OCI-M2 (cell line): Measurements from ENCODE around the gene USP4.
"Not testable (repeated sequence)": the region's sequence is repeated elsewhere in the genome, so short reads cannot be mapped to it uniquely, and the experiment has no call there.

Experiments used
- DNase-seq: peaks from one replicate; lab custom pipeline; 2025; ENCODE audit not compliant: unreplicated experiment; lab: John Stamatoyannopoulos, UW

USP4 gene, protein sequence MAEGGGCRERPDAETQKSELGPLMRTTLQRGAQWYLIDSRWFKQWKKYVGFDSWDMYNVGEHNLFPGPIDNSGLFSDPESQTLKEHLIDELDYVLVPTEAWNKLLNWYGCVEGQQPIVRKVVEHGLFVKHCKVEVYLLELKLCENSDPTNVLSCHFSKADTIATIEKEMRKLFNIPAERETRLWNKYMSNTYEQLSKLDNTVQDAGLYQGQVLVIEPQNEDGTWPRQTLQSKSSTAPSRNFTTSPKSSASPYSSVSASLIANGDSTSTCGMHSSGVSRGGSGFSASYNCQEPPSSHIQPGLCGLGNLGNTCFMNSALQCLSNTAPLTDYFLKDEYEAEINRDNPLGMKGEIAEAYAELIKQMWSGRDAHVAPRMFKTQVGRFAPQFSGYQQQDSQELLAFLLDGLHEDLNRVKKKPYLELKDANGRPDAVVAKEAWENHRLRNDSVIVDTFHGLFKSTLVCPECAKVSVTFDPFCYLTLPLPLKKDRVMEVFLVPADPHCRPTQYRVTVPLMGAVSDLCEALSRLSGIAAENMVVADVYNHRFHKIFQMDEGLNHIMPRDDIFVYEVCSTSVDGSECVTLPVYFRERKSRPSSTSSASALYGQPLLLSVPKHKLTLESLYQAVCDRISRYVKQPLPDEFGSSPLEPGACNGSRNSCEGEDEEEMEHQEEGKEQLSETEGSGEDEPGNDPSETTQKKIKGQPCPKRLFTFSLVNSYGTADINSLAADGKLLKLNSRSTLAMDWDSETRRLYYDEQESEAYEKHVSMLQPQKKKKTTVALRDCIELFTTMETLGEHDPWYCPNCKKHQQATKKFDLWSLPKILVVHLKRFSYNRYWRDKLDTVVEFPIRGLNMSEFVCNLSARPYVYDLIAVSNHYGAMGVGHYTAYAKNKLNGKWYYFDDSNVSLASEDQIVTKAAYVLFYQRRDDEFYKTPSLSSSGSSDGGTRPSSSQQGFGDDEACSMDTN

DNA sequence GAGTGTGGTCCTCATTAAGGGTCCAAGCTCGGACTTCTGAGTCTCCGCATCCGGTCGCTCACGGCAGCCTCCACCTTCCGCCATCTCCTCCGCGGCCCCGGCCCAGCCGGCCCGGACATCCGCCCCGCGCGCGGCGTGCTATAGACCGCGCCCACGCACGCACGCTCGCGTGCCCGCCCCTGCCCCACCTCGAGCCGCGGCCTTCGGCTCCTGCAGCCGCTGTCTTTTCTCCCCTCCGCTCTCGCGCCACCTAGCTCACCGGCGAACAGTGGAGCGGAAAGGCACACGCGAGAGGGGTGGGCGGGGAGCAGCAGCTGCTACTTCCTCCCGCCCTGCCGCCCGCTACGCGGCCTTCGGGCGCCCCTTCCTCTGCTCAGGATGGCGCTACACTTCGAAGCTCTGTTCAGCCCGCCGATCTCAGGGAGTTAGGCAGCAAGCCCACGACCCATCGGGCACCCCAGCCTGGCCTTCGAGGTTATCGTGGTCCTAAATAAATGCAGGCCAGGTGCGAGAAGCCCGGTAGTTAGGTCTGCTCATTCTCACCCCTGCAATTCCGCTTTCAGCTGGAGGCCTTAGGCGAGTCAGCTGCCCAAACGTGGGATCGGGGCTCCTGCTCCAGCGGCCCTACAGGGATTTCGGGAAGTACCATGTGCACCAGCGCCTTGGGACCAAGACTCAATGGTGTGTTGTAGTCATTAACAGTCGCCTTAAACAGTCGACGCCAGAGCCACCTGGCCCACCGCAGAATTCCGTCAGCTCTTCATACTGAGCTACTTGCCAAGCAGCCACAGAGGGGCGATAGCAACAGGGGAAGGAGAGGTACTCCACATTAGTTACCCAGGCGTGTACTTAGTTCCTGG lies at the start of gene USP4:
Gene USP4, minus strand, starts transcription at position 113 of the 860 bp plus-strand sequence. Its CDS starts 29 bp downstream, at position 84.
- DNase-seq = peak; percentile 74

DNA sequence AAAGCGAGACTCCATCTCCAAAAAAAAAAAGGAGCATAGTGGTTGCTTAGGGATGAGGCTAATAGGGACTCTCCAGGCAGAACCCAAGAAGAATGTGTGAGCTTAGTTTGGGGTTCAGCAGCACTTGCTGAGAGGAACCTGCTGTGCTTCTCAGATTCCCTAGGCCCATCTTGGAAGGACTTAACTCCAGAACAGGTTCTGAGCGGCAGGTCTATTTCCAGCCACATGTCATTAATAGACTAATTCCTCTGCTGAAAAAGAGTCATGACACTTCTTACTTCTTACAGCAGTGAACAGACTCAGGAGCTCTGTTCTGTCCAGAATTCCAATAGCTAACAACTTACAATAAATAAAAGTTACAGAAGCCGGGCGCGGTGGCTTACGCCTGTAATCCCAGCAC lies 49.4 kb upstream of the USP4 start:
- DNase-seq = no peak

DNA sequence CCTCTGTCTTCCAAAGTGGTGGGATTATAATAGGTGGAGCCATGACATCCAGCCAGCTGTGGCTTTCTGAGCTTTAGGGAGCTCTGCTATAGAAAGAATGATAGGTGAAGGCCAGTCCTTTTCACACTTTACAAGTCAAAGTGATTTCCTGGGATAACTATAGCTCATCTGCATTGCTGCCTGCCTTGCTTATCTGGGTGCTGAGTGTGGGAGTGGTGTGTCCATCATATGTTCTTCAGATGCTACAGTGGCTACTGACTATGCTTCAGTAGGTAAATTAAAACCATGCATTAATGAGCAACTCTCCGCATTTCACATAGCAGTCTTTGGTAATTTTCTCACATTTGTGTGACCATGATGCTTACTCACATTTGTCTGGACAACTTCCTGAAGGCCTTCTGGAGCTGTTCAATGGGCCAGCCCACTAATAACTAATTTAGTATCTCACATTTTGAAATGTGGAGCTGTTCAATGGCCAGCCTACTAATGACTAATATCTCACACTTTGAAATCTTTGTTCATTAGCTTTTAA lies 48.5 kb upstream of the USP4 start:
- DNase-seq = no peak

DNA sequence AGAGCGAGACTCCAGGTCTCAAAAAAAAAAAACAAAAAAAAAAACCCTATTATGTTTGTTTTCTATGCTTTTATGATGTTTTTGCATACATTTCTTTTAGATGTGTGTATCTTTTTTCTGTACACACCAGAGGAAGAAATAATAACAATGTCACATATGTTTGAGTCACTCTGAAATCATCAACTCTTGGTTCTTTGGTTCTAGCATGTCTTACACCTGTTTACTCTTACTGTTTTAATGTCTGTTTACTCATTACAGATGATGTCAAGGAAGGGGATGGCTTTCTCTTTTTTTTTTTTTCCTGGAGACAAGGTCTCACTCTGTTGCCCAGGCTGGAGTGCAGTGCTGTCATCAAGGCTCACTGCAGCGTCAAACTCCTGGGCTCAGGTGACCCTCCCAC lies 47.9 kb upstream of the USP4 start:
- no peak for DNase-seq

DNA sequence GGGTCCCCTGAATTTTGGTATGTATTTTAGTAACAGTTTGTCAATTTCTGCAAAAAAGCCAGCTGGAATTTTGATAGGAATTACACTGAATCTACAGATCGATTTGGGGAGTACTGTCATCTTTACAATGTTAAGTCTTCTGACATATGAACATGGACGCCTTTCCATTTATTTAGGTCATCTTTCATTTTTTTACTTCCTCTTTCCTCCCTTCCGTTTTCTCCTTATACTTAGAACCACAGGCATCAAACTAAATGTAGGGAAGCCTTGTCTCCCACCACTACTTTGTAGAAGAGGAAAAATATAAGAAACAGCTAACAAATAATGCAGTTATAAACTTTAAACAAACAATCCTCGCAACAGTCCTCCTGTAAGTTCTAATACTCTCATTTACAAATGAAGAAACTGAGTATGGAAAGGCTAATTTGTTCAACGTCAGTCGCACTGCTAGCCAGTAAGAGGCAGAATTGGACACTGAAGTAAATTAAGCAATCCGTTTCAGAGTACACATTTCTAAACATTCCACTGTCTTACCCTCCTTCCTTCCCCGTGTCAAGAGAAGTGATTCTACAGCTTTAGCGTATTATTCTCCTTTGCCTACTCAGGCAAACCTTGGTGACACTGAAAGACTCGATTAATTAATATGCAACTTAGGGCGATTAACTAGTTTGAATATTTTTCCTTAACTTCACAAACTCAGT lies 46.4 kb upstream of the USP4 start:
- DNase-seq = no peak

DNA sequence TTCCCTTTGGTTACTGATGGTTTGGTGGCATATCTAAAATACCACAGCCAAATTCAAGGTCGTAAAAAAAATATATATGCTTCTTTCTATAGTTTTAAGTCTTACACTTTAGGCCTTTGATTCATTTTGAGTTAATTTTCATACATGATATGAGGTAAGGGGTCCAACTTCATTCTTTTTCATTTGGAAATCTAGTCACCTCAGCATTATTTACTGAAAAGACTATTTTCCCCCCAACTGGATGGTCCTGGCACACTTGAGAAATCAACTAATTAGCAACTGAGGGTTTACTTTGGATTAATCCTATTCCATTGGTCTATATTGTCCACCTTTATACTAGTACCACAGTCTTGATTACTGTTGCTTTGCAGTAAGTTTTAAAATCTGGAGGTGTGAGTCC lies 45.8 kb upstream of the USP4 start:
- DNase-seq = no peak

DNA sequence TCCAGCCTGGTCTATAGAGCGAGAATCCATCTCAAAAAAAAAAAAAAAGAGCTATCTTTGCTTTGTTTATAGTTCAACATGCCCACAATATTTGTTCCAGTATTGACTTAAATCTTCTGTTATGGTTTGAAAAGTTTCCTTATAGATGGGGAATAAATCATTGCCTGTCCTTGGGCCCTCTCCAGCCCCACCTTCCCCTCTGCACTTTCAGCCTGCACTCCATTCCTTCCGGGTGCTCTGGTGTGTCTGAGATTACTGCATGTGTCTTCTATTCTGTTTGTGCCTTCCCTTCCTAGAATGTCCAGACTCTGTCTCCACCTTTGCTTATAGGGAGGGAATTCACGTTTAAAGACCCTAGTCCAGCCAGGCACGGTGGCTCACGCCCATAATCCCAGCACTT lies 43.5 kb upstream of the USP4 start:
- DNase-seq = no peak

DNA sequence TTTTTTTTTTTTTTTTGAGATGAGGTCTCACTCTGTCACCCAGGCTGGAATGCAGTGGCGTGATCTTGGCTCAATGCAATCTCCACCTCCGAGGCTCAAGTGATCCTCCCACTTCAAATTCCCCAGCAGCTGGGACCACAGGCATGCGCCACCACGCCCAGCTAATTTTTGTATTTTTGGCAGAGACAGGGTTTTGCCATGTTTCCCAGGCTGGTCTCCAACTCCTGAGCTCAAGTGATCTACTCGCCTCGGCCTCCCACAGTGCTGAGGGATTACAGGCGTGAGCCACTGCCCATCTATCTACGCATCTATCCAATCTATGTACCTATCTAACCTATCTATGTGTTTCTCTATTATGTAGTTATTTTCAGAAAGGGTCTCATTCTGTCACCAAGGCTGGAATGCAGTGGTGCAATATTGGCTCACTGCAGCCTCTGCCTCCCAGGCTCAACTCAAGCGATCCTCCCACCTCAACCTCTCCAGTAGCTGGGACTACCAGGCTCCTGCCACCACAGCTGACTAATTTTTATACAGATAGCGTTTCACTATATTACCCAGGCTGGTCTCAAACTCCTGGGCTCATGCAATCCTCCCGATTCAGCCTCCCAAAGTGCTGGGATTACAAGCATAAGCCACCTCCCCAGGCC lies 38.5 kb upstream of the USP4 start:
- DNase-seq = no peak

DNA sequence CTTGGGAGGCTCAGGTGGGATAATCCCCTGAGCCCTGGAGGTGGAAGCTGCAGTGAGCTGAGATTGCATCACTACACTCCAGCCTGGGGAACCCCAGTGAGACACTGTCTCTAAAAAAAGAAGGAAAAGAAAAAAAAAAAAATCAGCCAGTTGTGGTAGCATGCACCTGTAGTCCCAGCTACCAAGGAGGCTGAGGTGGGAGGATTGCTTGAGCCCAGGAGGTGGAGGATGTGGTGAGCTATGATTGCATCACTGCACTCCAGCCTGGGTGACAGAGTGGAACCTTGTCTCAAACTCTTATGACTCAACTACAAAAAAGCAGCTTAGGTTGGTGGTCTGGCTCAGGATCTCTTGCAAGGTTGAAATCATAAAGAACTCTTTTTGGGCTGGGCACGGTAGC lies 37.6 kb upstream of the USP4 start:
- DNase-seq = no peak

DNA sequence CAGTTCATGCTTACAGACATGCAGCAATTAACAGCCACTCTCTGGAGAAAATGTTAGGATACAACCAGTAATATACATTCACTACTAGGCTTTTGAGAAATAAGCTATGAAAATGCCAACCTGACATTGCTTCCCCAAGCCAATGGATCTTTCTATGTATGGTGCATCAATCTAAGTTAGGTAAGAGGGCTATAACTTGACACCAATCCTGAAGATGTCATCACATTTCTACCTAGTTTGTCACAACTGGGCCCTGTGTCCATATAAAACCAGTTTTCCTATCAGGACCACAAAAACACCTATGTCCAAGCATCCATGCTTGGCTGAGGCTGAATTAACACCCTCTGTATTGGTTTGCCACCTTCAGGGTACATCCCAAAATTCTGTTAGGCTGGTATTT lies 32.1 kb upstream of the USP4 start:
- DNase-seq = no peak

DNA sequence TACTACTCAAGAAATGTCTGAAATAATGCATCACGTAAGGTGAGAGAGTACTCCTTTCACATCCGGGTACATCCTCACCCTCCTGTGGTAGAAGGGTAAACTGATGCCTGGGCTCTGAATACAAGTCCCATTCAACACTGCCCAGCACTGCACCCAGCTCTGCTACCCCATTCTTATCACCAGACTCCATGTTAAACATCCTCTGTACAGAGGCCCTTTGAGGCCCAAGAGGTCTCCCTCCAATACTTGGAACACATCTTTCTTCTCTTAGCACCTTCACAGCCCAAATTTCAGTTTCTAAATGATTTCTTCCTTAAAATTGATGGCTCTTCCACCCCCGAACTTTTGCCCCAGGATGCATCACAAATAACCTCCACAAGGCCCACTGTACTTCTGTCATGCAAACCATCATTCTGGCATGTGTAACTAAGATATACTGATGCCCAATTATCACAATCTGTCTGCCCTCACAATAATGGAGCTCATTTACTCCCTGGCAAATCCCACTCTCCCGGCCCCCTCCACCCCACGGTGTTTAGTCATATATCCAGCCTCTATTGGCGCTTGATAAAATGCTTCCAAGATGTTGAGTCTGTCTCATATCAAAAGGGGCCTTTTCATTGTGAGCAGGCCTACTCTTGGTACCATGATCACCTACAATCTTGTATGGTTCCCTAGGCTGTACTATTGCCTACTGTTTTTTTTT lies 30.9 kb upstream of the USP4 start:
- no peak for DNase-seq

DNA sequence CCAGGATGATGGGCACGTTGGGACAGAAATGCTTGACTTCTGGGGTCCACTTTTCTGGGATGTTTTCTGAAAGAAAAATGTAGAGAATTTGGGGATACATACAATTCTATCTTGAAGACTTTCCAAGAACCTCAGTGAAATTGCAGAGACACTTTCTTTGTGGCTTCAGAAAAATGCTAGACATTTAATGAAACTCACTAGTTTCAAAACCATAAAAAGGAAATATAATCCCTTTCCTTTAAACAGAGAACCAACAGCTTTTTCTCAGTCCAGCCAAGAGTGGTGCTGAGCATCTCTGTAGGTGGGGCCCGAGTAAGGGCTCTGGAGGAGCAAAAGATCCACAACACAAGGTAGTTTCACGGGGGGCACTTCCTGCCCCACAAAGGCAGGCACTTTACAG lies 22.7 kb upstream of the USP4 start:
- DNase-seq = no peak

DNA sequence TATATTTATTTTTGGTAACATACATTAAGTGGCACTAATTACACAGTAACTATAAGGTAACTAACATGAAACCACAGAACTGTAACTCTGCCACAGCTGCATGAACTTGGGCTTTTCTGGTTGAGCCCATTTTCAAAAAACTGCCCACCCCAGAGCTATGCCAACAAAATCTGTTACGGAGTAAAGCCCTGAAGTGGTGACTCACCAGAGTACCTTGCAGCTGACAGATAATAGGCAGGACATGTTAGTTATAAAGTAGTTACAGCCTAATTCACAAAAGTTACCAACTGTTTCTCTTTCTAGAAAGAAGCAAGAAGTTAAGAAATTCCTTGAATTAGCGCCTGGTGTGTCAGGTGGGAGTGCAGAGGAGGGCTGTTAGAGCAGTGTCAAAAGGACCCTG lies 19.8 kb upstream of the USP4 start:
- no peak for DNase-seq

DNA sequence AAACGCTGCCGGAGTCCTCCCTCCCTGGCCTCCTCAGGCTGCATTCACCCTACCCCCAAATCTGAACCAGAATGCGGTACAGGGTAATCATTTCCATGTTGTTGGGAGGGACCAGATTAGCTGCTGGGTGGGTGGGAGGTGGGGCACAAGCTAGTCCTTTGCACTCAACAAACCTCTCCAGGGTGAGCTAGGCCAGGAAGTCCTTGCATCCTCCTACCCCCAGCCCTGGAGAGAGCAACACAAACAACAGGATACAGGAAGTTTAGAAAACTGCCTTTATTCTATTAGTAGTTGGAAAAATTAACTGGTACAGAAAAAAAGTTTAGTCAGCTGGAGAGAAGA lies 19.0 kb upstream of the USP4 start:
- DNase-seq = no peak

DNA sequence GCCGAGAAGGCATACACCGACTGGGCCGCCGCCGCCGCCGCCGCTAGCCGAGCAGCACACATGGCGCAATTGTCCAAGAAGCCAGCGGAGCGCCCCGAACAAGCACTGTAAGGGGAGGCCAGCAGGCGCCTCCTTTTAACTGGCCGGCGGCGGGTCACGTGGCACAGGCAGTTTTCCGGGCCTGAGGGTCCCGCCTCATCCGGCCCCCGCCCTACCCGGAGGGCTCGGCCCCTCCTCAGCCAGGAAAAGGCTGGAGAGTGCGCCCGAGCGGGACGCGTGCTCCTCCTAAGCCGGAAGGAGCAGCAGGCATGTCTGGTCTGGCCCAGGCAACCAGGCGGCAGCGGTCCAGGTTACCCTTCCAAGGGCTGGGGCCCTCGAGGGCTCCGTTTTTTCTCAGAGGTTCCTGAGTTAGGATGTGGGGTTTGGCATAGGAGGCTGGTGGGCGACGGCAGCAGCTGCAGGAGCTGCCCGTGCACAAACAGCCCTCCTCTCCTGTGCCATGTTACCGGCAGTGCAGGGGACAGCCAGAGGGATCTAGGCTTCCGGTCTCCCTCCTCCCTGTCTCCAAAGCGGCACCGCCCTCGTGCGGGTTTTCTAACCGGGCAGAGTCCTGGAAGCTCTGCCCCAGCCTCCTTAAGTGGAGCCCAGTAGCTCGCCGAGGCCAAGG lies 18.5 kb upstream of the USP4 start, which contains the start of gene GPX1:
Gene GPX1, minus strand, starts transcription at position 137 of the 667 bp plus-strand sequence. Its CDS starts 75 bp downstream, at position 62.
- peak; percentile 88 for DNase-seq

DNA sequence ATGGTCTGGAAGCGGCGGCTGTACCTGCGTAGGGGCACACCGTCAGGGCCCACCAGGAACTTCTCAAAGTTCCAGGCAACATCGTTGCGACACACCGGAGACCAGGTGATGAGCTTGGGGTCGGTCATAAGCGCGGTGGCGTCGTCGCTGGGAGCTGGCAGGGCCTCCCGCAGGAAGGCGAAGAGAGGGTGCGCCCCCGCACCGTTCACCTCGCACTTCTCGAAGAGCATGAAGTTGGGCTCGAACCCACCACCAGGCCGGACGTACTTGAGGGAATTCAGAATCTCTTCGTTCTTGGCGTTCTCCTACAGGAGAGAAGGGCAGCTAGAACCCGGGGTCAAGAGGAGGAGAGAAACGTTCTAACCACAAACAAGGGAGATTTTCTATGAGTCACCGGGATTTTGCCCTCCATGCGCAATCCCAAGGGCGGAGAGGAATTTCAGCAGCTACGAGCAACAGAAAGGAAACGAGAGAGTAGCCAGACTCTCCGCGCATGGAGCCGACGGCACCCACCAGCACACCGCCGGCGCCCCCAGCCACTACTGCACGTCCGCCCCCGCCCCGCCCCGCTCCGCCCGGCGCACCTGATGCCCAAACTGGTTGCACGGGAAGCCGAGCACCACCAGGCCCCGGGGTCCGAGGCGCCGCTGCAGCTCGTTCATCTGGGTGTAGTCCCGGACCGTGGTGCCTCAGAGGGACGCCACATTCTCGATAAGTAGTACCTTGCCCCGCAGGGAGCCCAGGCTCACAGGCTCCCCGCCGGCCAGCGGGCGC lies 17.8 kb upstream of the USP4 start:
- DNase-seq = not testable (repeated sequence)

DNA sequence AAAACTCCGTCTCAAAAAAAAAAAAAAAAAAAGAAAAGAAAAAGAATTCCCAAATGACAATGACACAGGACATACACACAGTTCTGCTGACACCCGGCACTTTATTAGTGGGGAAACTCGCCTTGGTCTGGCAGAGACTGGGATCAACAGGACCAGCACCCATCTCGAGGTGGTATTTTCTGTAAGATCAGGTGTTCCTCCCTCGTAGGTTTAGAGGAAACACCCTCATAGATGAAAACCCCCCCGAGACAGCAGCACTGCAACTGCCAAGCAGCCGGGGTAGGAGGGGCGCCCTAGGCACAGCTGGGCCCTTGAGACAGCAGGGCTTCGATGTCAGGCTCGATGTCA lies 17.2 kb upstream of the USP4 start:
- not testable (repeated sequence) for DNase-seq

DNA sequence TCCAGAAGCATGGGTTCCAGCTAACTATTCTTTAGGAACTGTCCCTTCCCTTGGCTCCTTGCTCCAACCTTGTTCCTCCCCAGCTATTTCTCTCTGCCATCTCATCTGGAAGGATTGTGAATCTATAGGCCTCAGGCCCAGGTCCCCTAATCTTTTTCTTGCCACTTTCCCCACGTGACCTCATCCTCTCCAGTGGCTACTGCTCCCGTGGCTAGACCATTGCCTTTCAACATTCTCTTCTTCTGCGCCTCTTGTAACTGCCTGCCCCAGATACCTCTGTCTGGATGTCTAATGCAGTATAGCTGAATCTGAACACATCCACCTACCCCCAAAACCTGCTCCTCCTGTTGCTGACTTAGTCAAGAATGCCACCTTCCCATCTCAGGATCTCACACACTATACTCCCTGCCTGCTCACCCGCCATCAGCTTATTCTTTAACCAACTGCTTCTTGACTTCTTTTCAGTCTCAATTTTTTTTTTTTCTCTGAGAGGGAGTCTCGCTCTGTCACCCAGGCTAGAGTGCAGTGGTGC lies 13.1 kb upstream of the USP4 start:
- no peak for DNase-seq
